IPS-11a (cell line): ENCODE data around the gene ZNF775.

Experiments
- H3K4me3 ChIP-seq: one replicate; pipeline ENCODE4 v1.5.1; 2013; ENCODE audit warnings: low read depth, low read length, control low read depth

Gene ZNF775

GRCh38 chr7:150399421-150400007, 20.4 kb downstream of the ZNF775 start:
- no peak overlapping the region for H3K4me3 ChIP-seq

GRCh38 chr7:150400008-150400787, 21.1 kb downstream of the ZNF775 start:
- H3K4me3 ChIP-seq = no peak overlapping the region

DNA sequence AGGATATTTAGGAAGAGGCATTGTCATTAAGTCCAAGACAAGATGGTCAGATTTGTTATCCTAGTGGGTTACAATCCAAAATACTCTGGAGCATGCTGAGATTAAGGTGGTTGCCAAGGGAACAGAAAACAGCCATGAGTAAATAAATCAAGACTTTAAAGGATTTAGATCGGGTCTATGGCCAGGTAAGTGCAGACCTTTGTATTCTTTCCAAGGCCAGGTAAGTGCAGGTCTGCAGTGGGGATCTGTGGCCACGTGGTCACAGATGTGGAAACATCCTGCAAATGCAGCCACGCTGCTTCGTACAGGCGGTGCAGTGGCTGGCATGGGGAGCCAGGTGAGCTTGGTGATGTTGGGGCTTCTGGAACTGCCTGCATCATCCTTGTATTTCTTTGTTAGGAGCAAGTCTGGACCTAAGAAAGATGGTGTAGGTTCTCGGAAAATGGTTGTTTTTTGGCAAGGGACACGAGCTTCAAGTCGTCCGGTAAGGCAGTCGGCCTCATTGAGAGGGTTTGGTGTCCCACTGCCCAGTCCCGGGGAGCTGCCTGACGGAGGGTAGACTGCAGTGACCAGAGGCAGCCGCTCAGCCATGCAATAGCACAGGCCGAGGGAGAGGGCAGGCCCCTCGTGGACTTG, 21.8 kb downstream of the ZNF775 start:
- H3K4me3 ChIP-seq = no peak overlapping the region

GRCh38 chr7:150401424-150401790, 22.3 kb downstream of the ZNF775 start:
- H3K4me3 ChIP-seq = no peak overlapping the region

DNA sequence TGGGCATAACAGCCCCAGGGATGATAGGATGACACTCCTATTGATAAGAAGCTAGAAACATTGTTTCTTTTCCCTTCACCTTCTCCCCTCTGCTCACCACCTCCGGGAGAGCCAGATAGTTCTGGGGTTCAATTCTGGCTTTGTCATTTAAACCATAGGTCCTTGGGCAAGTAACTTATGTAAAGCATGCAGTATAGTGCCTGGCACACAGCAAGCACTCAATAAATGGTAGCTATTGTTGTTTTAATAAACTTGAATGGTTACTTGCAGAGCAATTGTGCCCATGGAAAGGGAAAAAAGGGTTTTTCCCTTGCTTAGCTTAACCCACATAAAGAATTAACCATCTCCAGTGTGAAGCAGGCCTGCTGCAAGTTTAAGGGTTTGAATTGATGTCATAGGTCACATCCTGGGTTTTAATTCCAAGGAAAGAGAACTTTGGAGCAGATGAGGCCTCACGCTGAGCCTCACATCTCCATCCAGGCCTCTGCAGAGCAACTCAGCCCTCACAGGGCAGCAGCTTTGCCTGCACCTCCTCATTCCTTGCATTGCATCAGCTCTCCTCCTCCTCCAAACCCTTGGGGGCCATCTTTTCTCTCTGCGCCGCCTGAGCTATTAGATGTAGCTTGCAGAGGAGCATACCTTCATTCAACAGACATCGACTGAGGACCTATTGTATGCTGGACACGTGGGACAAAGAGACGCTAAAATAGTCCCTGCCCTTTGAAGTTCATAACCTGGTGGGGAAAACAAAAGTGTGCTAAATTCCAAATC, 22.9 kb downstream of the ZNF775 start:
- no peak overlapping the region for H3K4me3 ChIP-seq

DNA sequence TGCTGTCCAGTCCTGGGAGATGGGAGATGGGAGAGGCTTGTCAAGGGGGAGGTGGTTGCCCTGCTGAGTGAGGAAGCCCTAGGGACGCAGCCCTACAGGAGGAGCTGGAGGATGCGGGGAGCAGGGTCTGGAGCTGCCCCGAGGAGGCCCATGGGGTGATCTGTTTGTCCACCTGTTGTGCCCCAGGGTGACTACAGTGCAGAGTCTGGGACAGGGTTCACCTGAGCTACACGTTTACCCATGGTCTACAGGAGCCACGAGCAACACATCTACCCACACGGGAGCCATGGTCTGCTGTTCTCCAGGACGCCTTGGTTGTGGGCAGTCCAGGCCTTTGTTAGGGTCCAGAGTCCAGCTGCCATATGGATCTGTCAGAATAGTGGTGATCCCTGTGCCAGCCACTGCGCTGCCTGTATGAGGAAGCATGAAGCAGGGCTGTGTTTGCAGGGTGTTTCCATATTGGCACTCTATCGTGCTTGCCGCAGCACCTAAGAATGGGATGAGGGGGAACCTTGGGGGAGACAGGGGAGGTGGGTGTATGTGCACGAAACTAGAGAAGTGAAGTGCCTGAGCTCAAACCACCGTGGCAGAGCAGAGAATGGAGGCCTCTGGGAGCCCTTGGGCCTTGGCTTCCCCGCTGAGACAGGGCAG, 23.7 kb downstream of the ZNF775 start:
- no peak overlapping the region for H3K4me3 ChIP-seq

- no peak overlapping the region for H3K4me3 ChIP-seq
These were observed 24.4 kb downstream of the ZNF775 start for GRCh38 chr7:150403376-150404171.

GRCh38 chr7:150404172-150404804, 25.2 kb downstream of the ZNF775 start:
- peak overlapping the region; percentile 62 for H3K4me3 ChIP-seq

GRCh38 chr7:150404805-150405583, 25.9 kb downstream of the ZNF775 start:
- H3K4me3 ChIP-seq = peak overlapping the region; percentile 62

- peak overlapping the region; percentile 62 for H3K4me3 ChIP-seq
These were observed 26.6 kb downstream of the ZNF775 start for GRCh38 chr7:150405584-150406311.

- H3K4me3 ChIP-seq = peak overlapping the region; percentile 62
These were observed 27.1 kb downstream of the ZNF775 start for GRCh38 chr7:150406312-150406566.

DNA sequence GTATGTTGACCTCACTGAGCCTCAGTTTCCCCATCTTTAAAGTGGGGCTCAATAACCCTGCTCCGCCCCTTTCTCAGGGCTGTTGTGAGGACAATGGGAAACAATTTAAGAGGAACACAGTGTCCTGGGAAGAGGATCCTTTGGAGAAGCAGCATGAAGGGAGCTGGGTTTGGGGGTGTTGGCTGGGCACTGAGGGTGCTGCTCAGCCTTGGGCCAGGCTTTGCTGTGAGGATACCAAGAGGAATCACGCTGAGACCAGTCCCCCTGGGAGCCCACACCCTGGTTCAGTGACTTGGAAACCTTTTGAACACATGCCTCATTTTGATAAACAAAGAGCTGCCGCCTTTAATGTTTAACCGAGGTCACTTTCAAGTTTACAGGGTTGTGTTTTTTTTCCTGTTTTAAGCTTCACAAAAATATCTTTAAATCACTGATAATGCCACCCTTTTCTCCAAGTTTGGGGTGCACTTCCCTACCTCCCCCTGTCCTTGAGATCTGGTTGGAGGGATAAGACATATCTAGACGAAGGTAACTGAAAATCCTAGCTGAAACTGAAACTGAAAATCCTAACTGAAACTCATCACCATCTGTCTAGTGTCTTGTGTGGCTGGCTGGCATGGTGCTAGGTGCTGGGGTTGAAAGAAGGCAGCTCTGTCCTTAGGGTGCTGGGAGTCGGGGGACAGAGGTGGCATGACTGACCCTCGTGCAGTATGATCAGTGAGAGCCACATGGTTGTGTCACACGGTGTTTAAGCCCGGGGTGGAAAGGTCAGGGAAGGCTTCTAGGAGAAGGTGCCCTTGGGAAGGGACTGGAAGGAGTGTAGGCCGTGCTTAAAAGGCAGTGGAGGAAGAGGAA, 27.7 kb downstream of the ZNF775 start:
- H3K4me3 ChIP-seq = peak overlapping the region; percentile 25

DNA sequence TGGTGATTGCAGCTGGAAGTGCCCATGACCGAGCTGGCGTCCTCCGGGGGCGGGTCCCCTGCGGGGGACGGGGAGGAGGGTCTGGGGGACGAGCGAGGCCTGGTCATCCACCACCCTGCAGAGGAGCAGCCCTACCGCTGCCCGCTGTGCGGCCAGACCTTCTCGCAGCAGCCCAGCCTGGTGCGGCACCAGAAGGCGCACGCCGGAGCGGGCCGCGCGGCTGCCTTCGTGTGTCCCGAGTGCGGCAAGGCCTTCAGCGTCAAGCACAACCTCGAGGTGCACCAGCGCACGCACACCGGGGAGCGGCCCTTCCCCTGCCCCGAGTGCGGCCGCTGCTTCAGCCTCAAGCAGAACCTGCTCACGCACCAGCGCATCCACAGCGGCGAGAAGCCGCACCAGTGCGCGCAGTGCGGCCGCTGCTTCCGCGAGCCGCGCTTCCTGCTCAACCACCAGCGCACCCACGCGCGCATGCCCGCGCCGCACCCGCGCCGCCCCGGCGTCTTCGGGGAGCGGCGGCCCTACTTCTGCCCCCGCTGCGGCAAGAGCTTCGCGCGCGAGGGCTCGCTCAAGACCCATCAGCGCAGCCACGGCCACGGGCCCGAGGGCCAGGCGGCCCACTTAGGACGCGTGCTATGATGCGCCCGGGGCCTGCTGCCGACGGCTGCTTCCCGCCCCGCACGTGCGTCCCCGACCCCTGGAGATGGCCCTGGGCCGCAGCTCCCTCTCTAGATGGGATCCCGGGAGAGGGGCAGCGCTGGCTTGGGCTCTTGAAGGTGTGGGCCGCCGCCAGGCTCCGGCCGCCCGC, 28.7 kb downstream of the ZNF775 start:
- H3K4me3 ChIP-seq = no peak overlapping the region

DNA sequence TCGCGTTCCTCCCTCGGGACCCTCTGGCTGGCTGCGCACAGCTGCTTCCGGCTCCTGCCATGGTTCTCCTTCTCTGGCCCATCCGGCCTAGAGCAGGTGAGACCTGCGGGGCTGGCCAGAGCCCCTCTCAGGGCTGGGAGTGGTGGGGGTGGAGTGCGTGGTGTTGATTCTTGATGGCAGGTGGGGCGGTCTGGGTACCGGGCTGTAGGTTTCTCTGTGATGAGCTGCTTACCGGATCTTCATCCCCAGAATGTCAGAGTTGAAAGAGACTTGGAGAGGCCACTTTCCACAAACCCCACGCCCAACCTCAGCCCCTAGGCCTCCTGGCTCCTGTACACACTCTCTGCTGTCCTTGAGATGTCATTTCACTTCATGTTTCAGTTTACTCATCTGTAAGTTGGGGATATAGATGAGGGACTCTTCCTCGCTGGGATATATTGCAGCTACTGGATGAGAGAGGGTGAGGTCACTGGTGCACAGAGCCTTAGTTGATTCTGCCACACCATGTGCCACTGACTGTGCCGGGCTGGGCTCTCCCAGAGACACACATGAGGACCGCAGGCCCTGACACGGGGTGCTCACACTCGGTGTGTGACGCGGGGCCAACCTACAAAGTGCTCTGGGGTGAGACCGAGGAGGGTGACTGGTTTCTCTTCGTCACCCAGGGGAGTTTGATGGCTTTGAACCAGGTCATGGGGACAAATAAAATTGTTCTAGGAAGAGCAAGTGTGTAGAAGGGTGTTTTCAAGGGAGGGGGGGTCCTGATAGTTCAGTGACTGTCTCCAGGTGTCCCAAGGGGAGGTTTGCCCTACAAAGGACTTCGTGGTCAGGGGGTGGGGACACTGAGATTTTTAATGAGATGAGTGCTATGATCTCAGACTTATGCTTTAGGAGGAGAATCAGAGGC, 29.5 kb downstream of the ZNF775 start:
- no peak overlapping the region for H3K4me3 ChIP-seq

- H3K4me3 ChIP-seq = no peak overlapping the region
These were observed 30.3 kb downstream of the ZNF775 start for GRCh38 chr7:150409300-150410030.
